K562 (cell line): ENCODE measurements around the gene PRXL2B. TPM values are rescaled to one million over a fixed set of nuclear protein-coding genes. Genes with fewer than 3 reads are reported as not detected.

Source experiments
- BDP1 ChIP-seq: IDR thresholded peaks from 3 replicates; pipeline ENCODE4 v1.6.1; 2011; ENCODE audit not compliant: insufficient read length, insufficient read depth
- CREB3L1 ChIP-seq: fragments of 450-650 bp; IDR thresholded peaks from 2 replicates; pipeline ENCODE4 v1.6.1; 2014; ENCODE audit warnings: low read depth, mild to moderate bottlenecking, moderate library complexity, borderline replicate concordance
- DIDO1 ChIP-seq: fragments of 450-650 bp; IDR thresholded peaks from 2 replicates; pipeline ENCODE4 v1.6.1; 2016; ENCODE audit warnings: low read depth, missing biosample characterization, missing genetic modification characterization
- ELF2 ChIP-seq: fragments of 250-450 bp; sonication (Bioruptor Pico); IDR thresholded peaks from 2 replicates; pipeline ENCODE4 v1.5.0; 2021; ENCODE audit warnings: mild to moderate bottlenecking
- HDAC3 ChIP-seq: fragments of 450-650 bp; IDR thresholded peaks from 2 replicates; pipeline ENCODE4 v1.6.1; 2018; ENCODE audit warnings: borderline replicate concordance, mild to moderate bottlenecking, moderate library complexity; ENCODE audit not compliant: partially characterized antibody
- ILK ChIP-seq: fragments of 450-650 bp; IDR thresholded peaks from 2 replicates; pipeline ENCODE4 v1.6.1; 2016; ENCODE audit warnings: missing genetic modification characterization, low read depth, mild to moderate bottlenecking, missing compliant biosample characterization, moderate library complexity, borderline replicate concordance
- PTBP1 ChIP-seq: fragments of 200-400 bp; formaldehyde crosslinking; IDR thresholded peaks from 2 replicates; pipeline ENCODE4 v1.6.1; 2017; ENCODE audit warnings: low read depth, low read length
- TEAD4 ChIP-seq, 2 experiments: sonication (generic) in 1 of 2; formaldehyde crosslinking in 1 of 2; IDR thresholded peaks; 2 replicates each; pipeline versions ENCODE4 v1.6.1 to v1.8.0; 2012 to 2022; ENCODE audit warnings: borderline replicate concordance in 1 of 2, inconsistent platforms in 1 of 2, low read length in 1 of 2, mild to moderate bottlenecking in 1 of 2, missing genetic modification reagents in 1 of 2
- ZNF197 ChIP-seq: fragments of 200-800 bp; sonication (Bioruptor generic); IDR thresholded peaks from 2 replicates; pipeline ENCODE4 v1.6.1; 2016; ENCODE audit warnings: low read depth, missing genetic modification characterization, missing compliant biosample characterization
- ZNF224 ChIP-seq: sonication (generic); formaldehyde crosslinking; IDR thresholded peaks from 2 replicates; pipeline ENCODE4 v1.8.0; 2022; ENCODE audit warnings: mild to moderate bottlenecking, missing genetic modification reagents
- ZNF253 ChIP-seq: fragments of 250-450 bp; sonication (Bioruptor Pico); conservative IDR thresholded peaks from 2 replicates; pipeline ENCODE4 v1.6.1; 2021; ENCODE audit warnings: mild to moderate bottlenecking
- ZNF639 ChIP-seq, 2 experiments: fragments of 200-800 bp in 1 of 2; sonication (Bioruptor generic) in 1 of 2; sonication (generic) in 1 of 2; formaldehyde crosslinking in 1 of 2; IDR thresholded peaks in 1 of 2; conservative IDR thresholded peaks in 1 of 2; 2 replicates each; pipeline versions ENCODE4 v1.5.0 to v1.6.1; 2016 to 2020; ENCODE audit warnings: missing compliant biosample characterization in 1 of 2, missing genetic modification characterization in 1 of 2, missing genetic modification reagents in 1 of 2
- polyA plus RNA-seq, 8 experiments: library from polyadenylated mRNA; depleted of rRNA in 4 of 8; stranded (reverse) in 5 of 8; unstranded in 3 of 8; fragments of >200 nt; fragmentation: Nextera tagmentation in 2 of 8; fragmentation: Illumina TruSeq in 1 of 8; extraction: Ambion mirVana in 2 of 8; extraction: Trizol in 1 of 8; gene quantifications; 2 replicates each; pipeline versions ENCODE4 v1.2.1 to v1.2.3, GENCODE V29; 2011 to 2014; ENCODE audit warnings: inconsistent platforms in 1 of 8, missing spikeins in 1 of 8
- total RNA-seq, 7 experiments: library from RNA; depleted of rRNA in 6 of 7; stranded (reverse); fragments of >200 nt in 6 of 7; fragmentation: Illumina TruSeq in 2 of 7; extraction: Trizol in 2 of 7; gene quantifications; 2 replicates each; pipeline versions ENCODE4 v1.2.1 to v1.2.3, GENCODE V29; 2011 to 2021; ENCODE audit warnings: low replicate concordance in 1 of 7
- TF ChIP-seq, protein P1 (sequence below): fragments of 200-800 bp; sonication (Bioruptor generic); IDR thresholded peaks from 2 replicates; pipeline ENCODE4 v1.6.1; 2017; ENCODE audit warnings: missing genetic modification characterization, missing compliant biosample characterization
- TF ChIP-seq, protein P2 (sequence below), 2 experiments: fragments of 450-650 bp; IDR thresholded peaks; 2 replicates each; pipeline ENCODE4 v1.6.1; 2018; ENCODE audit warnings: mild to moderate bottlenecking in 2 of 2, low read depth in 1 of 2; ENCODE audit not compliant: partially characterized antibody in 2 of 2
- TF ChIP-seq, protein P3 (sequence below): fragments of 250-450 bp; sonication (Bioruptor Pico); IDR thresholded peaks from 2 replicates; pipeline ENCODE4 v1.4.0; 2020; ENCODE audit warnings: mild to moderate bottlenecking, moderate library complexity

The PRXL2B gene
- total and polyA plus RNA-seq, 9 of the 15 experiments (the other 6 are each of a cell fraction or from before 2014, with no cell fraction given) = 0.99 to 25.3 (median 11.8) TPM

DNA sequence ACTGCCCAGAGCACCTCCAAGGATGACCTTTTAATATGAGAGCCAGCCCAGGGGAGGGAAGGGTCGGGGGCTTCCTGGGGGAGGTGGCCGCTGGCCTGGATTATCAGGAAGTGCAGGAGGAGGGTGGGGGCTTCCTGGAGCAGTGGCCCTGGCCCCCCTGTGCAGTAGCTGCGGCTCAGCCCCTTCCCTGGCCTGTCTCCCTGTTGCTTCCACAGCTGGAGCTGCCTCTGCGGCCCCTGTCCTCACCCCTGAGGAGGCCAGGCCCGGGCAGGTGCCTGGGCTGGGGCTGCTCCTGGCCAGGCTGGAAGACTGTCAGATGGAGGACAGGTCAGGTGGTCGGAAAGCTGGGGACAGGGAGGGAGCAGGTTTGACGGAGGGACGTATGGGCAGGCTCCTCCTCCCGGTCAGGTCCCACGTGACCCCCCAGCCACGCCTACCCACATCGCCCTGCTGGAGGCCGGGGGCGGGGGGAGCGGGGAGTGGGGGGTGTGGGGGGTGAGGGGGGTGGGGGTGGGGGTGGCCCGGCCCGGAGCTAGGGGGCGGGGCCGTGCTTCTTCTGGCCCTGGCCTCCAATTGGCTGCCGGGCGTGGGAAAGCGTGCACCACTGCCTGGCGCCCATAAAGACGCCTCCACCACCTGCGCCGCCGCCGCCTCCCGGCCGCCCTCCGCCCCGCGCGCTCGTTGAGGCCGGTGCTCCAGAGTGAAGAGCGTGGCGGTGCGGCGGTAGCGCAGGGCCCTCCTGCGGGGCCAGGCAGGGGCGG is 40.6 kb upstream of the PRXL2B start (continued):
- TF ChIP-seq, protein P1, sequence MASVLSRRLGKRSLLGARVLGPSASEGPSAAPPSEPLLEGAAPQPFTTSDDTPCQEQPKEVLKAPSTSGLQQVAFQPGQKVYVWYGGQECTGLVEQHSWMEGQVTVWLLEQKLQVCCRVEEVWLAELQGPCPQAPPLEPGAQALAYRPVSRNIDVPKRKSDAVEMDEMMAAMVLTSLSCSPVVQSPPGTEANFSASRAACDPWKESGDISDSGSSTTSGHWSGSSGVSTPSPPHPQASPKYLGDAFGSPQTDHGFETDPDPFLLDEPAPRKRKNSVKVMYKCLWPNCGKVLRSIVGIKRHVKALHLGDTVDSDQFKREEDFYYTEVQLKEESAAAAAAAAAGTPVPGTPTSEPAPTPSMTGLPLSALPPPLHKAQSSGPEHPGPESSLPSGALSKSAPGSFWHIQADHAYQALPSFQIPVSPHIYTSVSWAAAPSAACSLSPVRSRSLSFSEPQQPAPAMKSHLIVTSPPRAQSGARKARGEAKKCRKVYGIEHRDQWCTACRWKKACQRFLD (CRISPR knock-in tag) = no peak; the same call in 1 of the 2 replicates
- TF ChIP-seq CREB3L1 (no peak), ZNF639 (CRISPR knock-in tag; conservative IDR thresholded peaks at IDR 0.05 in 1 of 2, IDR thresholded peaks at IDR 0.05 in 1 of 2) (no peak; a peak in 1 of 4 replicates), DIDO1 (tag) (no peak), PTBP1 (no peak), HDAC3 (no peak), ELF2 (no peak), BDP1 (no peak), ZNF197 (no peak), ILK (tag) (no peak), ZNF253 (CRISPR knock-in tag) (no peak), TEAD4 (IDR thresholded peaks at IDR 0.05; ENCODE audit: low read length) (no peak), TEAD4 (CRISPR knock-in tag; IDR thresholded peaks at IDR 0.05; ENCODE audit: borderline replicate concordance) (no peak), ZNF224 (CRISPR knock-in tag) (no peak)
- TF ChIP-seq, protein P2, sequence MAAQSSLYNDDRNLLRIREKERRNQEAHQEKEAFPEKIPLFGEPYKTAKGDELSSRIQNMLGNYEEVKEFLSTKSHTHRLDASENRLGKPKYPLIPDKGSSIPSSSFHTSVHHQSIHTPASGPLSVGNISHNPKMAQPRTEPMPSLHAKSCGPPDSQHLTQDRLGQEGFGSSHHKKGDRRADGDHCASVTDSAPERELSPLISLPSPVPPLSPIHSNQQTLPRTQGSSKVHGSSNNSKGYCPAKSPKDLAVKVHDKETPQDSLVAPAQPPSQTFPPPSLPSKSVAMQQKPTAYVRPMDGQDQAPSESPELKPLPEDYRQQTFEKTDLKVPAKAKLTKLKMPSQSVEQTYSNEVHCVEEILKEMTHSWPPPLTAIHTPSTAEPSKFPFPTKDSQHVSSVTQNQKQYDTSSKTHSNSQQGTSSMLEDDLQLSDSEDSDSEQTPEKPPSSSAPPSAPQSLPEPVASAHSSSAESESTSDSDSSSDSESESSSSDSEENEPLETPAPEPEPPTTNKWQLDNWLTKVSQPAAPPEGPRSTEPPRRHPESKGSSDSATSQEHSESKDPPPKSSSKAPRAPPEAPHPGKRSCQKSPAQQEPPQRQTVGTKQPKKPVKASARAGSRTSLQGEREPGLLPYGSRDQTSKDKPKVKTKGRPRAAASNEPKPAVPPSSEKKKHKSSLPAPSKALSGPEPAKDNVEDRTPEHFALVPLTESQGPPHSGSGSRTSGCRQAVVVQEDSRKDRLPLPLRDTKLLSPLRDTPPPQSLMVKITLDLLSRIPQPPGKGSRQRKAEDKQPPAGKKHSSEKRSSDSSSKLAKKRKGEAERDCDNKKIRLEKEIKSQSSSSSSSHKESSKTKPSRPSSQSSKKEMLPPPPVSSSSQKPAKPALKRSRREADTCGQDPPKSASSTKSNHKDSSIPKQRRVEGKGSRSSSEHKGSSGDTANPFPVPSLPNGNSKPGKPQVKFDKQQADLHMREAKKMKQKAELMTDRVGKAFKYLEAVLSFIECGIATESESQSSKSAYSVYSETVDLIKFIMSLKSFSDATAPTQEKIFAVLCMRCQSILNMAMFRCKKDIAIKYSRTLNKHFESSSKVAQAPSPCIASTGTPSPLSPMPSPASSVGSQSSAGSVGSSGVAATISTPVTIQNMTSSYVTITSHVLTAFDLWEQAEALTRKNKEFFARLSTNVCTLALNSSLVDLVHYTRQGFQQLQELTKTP (IDR thresholded peaks at IDR 0.05; ENCODE audit: low read depth in 1 of 2, partially characterized antibody in 2 of 2) = no peak
- TF ChIP-seq, protein P3, sequence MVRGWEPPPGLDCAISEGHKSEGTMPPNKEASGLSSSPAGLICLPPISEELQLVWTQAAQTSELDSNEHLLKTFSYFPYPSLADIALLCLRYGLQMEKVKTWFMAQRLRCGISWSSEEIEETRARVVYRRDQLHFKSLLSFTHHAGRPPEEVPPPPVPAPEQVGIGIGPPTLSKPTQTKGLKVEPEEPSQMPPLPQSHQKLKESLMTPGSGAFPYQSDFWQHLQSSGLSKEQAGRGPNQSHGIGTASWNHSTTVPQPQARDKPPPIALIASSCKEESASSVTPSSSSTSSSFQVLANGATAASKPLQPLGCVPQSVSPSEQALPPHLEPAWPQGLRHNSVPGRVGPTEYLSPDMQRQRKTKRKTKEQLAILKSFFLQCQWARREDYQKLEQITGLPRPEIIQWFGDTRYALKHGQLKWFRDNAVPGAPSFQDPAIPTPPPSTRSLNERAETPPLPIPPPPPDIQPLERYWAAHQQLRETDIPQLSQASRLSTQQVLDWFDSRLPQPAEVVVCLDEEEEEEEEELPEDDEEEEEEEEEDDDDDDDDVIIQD = no peak
